Prostate gland (tissue), 2 donors: ENCODE results near the gene LENG9. TPM values are rescaled to one million over a fixed set of nuclear protein-coding genes. Genes with fewer than 3 reads are reported as not detected.
"Not testable (repeated sequence)": the region's sequence is repeated elsewhere in the genome, so short reads cannot be mapped to it uniquely, and the experiment has no call there.

Experiments used
- DNase-seq: peaks from one replicate; pipeline ENCODE4 v3.0.0-alpha.2; 2019; ENCODE audit warnings: low spot score
- H3K27ac ChIP-seq, 2 donors: fragments of 200-600 bp; sonication (generic); 2 replicates each; pipeline ENCODE4 v1.5.1; 2017 to 2019
- H3K27me3 ChIP-seq: fragments of 200-600 bp; sonication (generic); replicated peaks from 2 replicates; pipeline ENCODE4 v1.5.1; 2019; ENCODE audit not compliant: insufficient read depth
- H3K36me3 ChIP-seq, 2 donors: fragments of 200-600 bp; sonication (generic); 1 replicate in 1 of 2; 2 replicates in 1 of 2; pipeline versions ENCODE4 v1.5.1 to v1.8.1; 2017 to 2019
- H3K4me1 ChIP-seq: fragments of 200-600 bp; sonication (generic); replicated peaks from 2 replicates; pipeline ENCODE4 v1.5.1; 2019
- H3K4me3 ChIP-seq, 2 donors: fragments of 200-600 bp; sonication (generic); 2 replicates each; pipeline ENCODE4 v1.5.1; 2017 to 2019
- H3K9me3 ChIP-seq: fragments of 200-600 bp; sonication (generic); 2 replicates; pipeline ENCODE4 v1.5.1; 2017
- POLR2A ChIP-seq: fragments of 450-650 bp; IDR thresholded peaks from one replicate; pipeline ENCODE4 v1.6.1; 2016; ENCODE audit warnings: antibody characterized with exemption, mild to moderate bottlenecking
- POLR2AphosphoS5 ChIP-seq: sonication (generic); formaldehyde crosslinking; IDR thresholded peaks from one replicate; pipeline ENCODE4 v1.6.1; 2017; ENCODE audit warnings: antibody characterized with exemption
- WGBS: methylation state at CpG from one replicate; pipeline ENCODE4 v1.1.5; 2018; 5-methylcytosine and 5-hydroxymethylcytosine counted together
- intact Hi-C: fragments of 100-400 bp; cut with DNase I; formaldehyde crosslinking; loops from one replicate; pipeline ENCODE4 v1.14.2; 2022
- total RNA-seq, 2 donors: library from RNA; depleted of rRNA; stranded (reverse); fragments of >200 nt; gene quantifications; one replicate each; pipeline ENCODE4 v1.1.0, GENCODE V29; 2016
- TF ChIP-seq, protein P1 (sequence below), 4 experiments: fragments of 200-600 bp in 2 of 4; fragments of 450-650 bp in 2 of 4; sonication (generic) in 2 of 4; IDR thresholded peaks; 1 replicate in 3 of 4; 2 replicates in 1 of 4; pipeline ENCODE4 v1.5.1; 2016 to 2019; ENCODE audit warnings: antibody characterized with exemption in 4 of 4, mild to moderate bottlenecking in 2 of 4, moderate library complexity in 2 of 4

Gene LENG9
- total RNA-seq, 2 donors from 2014 or later = 18.6 to 22.2 TPM

- TF ChIP-seq POLR2AphosphoS5 = no peak
- TF ChIP-seq, protein P1, sequence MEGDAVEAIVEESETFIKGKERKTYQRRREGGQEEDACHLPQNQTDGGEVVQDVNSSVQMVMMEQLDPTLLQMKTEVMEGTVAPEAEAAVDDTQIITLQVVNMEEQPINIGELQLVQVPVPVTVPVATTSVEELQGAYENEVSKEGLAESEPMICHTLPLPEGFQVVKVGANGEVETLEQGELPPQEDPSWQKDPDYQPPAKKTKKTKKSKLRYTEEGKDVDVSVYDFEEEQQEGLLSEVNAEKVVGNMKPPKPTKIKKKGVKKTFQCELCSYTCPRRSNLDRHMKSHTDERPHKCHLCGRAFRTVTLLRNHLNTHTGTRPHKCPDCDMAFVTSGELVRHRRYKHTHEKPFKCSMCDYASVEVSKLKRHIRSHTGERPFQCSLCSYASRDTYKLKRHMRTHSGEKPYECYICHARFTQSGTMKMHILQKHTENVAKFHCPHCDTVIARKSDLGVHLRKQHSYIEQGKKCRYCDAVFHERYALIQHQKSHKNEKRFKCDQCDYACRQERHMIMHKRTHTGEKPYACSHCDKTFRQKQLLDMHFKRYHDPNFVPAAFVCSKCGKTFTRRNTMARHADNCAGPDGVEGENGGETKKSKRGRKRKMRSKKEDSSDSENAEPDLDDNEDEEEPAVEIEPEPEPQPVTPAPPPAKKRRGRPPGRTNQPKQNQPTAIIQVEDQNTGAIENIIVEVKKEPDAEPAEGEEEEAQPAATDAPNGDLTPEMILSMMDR (IDR thresholded peaks at IDR 0.05) = no peak
- intact Hi-C loops = no loop called here
- peak; percentile 34 for DNase-seq
- H3K36me3 ChIP-seq = peaks cover 12% of the 10 kb centered on the region in 2 donors
- H3K4me1 ChIP-seq = peaks cover 14% of the 10 kb centered on the region
- H3K4me3 ChIP-seq = peak overlapping the region; percentile 91 to 94
- WGBS = 2% methylated on average over 34 of the region's 34 CpGs
- H3K27ac ChIP-seq = peak overlapping the region; percentile 95 to 97
- H3K27me3 ChIP-seq = no peaks in the 10 kb centered on the region
- no peaks in the 10 kb centered on the region for H3K9me3 ChIP-seq
Observed at GRCh38 chr19:54448040-54448773, 15.4 kb downstream of the LENG9 start.

GRCh38 chr19:54446349-54446748 lies 17.2 kb downstream of the LENG9 start:
- H3K27me3 ChIP-seq, H3K27ac ChIP-seq, DNase-seq, H3K9me3 ChIP-seq, H3K36me3 ChIP-seq, H3K4me3 ChIP-seq, intact Hi-C loops: not testable (repeated sequence)
- 91% methylated on average over 15 of the region's 15 CpGs for WGBS
- peaks cover 11% of the 10 kb centered on the region for H3K4me1 ChIP-seq

DNA sequence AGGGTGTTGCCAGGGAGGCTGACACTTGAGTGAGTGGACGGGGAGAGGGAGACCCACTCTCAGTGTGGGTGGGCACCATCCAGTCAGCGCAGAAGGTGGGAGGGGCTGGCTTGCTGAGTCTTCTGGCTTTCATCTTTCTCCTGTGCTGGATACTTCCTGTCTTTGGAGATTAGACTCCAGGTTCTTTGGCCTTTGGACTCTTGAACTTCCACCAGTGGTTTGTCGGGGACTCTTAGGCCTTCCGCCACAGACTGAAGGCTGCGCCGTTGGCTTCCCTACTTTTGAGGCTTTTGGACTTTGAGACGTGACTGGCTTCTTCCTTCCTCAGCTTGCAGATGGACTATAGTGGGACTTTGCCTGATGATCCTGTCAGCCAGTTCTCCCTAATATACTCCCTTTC lies 18.8 kb downstream of the LENG9 start:
- no peaks in the 10 kb centered on the region for H3K36me3 ChIP-seq
- TF ChIP-seq POLR2AphosphoS5 = no peak
- TF ChIP-seq, protein P1 (IDR thresholded peaks at IDR 0.05) = no peak
- TF ChIP-seq POLR2A = no peak
- intact Hi-C loops = no loop called here
- H3K4me3 ChIP-seq = no peak overlapping the region
- 96% methylated on average over 7 of the region's 7 CpGs for WGBS
- H3K27ac ChIP-seq = no peak overlapping the region
- no peaks in the 10 kb centered on the region for H3K9me3 ChIP-seq
- DNase-seq = no peak
- H3K4me1 ChIP-seq = peaks cover 4% of the 10 kb centered on the region
- no peaks in the 10 kb centered on the region for H3K27me3 ChIP-seq

DNA sequence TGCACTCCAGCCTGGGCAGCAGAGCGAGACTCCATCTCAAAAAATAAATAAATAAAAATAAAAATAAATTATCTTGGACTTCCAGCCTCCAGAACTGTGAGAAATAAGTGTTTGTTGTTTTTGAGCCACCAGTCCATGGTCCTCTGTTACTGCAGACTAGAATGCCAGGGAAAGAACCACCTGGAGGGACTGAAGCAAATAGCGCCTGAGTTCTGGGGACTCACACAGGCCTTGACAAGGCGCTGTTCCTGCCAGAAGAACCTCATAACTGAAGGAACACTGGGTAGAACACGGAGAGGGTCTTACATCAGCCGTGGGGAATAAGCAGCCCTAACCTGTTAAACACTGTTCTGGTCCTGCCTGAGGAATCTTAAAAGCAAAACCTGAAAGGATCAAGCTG lies 22.9 kb downstream of the LENG9 start:
- TF ChIP-seq, protein P1 (IDR thresholded peaks at IDR 0.05) = no peak
- TF ChIP-seq POLR2A = no peak
- Histone ChIP-seq H3K4me1 (no peaks in the 10 kb centered on the region), H3K27ac (no peak overlapping the region), H3K36me3 (no peaks in the 10 kb centered on the region), H3K4me3 (no peak overlapping the region), H3K27me3 (no peaks in the 10 kb centered on the region), H3K9me3 (no peaks in the 10 kb centered on the region)
- intact Hi-C loops = no loop called here
- WGBS = 76% methylated on average over 5 of the region's 5 CpGs
- no peak for DNase-seq

- DNase-seq = no peak
- no peak overlapping the region for H3K27ac ChIP-seq
- H3K9me3 ChIP-seq = no peaks in the 10 kb centered on the region
- H3K36me3 ChIP-seq = no peaks in the 10 kb centered on the region
- 66% methylated on average over 15 of the region's 15 CpGs for WGBS
- no peak overlapping the region for H3K4me3 ChIP-seq
- intact Hi-C loops = no loop called here
- H3K27me3 ChIP-seq = no peaks in the 10 kb centered on the region
- no peaks in the 10 kb centered on the region for H3K4me1 ChIP-seq
- no peak for TF ChIP-seq POLR2A
- no peak for TF ChIP-seq POLR2AphosphoS5
- TF ChIP-seq, protein P1 (IDR thresholded peaks at IDR 0.05) = peak in 2 of 4 experiments; percentile 20 to 24
Observed at GRCh38 chr19:54439174-54439851, 24.3 kb downstream of the LENG9 start.
